ENCODE data around the gene BMPR1B. TPM values are rescaled to one million over a fixed set of nuclear protein-coding genes. Genes with fewer than 3 reads are reported as not detected.

The BMPR1B gene
- total RNA-seq, 1 donor = under 0.01 TPM

GRCh38 chr4:94962484-94962883, 204.7 kb downstream of the BMPR1B start:
- Histone ChIP-seq H3K9me3 (ENCODE audit: low read depth, low read length) (no peaks in the 10 kb centered on the region), H3K4me3 (ENCODE audit: low read length) (no peak overlapping the region), H3K27me3 (ENCODE audit: insufficient read depth, low read length) (no peaks in the 10 kb centered on the region), H3K4me1 (ENCODE audit: insufficient read depth, low read length) (no peaks in the 10 kb centered on the region)

GRCh38 chr4:94965852-94966251, 208.1 kb downstream of the BMPR1B start:
- Histone ChIP-seq H3K27me3 (ENCODE audit: insufficient read depth, low read length) (no peaks in the 10 kb centered on the region), H3K9me3 (ENCODE audit: low read depth, low read length) (no peaks in the 10 kb centered on the region), H3K4me1 (ENCODE audit: insufficient read depth, low read length) (no peaks in the 10 kb centered on the region), H3K4me3 (ENCODE audit: low read length) (no peak overlapping the region)

DNA sequence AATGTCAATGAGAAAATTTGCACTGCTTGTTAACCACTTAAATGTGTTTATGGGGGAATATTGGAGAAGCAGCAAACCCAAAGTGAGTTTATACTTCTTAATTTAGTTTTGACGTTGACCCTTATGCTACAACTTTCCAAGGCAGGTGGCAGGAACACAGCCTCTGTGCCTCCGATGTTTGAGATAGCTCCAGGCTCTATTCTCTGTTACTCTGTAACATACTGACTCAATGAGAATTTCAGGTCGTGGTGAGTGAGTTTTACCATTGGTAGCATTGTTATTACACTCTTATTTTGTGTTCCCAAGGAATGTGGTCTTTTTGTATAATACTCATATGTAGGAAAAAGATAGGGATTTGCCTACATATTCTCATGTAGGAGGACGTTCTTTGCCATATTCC, 210.7 kb downstream of the BMPR1B start:
- H3K27me3 ChIP-seq (ENCODE audit: insufficient read depth, low read length) = no peaks in the 10 kb centered on the region
- no peak overlapping the region for H3K4me3 ChIP-seq (ENCODE audit: low read length)
- H3K9me3 ChIP-seq (ENCODE audit: low read depth, low read length) = no peaks in the 10 kb centered on the region
- H3K4me1 ChIP-seq (ENCODE audit: insufficient read depth, low read length) = no peaks in the 10 kb centered on the region

GRCh38 chr4:94970650-94971049, 212.9 kb downstream of the BMPR1B start:
- Histone ChIP-seq H3K4me3 (ENCODE audit: low read length) (no peak overlapping the region), H3K4me1 (ENCODE audit: insufficient read depth, low read length) (no peaks in the 10 kb centered on the region), H3K9me3 (ENCODE audit: low read depth, low read length) (no peaks in the 10 kb centered on the region), H3K27me3 (ENCODE audit: insufficient read depth, low read length) (no peaks in the 10 kb centered on the region)

GRCh38 chr4:94974773-94975172, 217.0 kb downstream of the BMPR1B start:
- no peaks in the 10 kb centered on the region for H3K27me3 ChIP-seq (ENCODE audit: insufficient read depth, low read length)
- no peak overlapping the region for H3K4me3 ChIP-seq (ENCODE audit: low read length)
- no peaks in the 10 kb centered on the region for H3K9me3 ChIP-seq (ENCODE audit: low read depth, low read length)
- H3K4me1 ChIP-seq (ENCODE audit: insufficient read depth, low read length) = no peaks in the 10 kb centered on the region

DNA sequence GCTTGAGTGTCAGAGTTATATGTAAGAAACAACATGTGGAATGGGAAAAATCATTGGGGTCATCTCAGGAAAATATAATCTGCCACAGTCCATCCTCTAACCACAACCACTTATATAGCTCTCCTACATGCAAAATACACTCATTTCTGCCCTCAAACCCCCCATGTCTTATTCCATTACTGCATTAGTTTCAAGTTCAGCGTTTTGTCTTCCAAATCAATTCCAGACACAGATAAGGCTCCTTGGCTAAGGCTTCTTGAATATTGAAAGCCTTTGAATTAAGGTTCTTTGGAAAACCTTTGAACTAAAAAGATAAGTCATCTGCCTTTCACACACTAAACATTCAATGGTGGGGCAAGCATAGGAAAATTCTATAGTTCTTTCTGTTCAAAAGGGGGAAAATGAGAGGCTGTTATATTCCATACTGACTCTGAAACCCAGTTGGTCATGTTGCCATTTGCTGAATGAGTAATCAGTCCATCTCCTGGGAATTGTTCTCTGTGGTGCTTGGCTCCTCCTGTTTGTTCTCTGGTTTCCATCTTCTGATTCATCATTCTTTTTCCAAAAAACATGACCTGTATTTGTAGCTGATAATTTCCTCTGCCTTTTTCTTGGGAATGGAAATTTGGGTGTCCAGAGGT, 218.7 kb downstream of the BMPR1B start:
- Histone ChIP-seq H3K9me3 (ENCODE audit: low read depth, low read length) (no peaks in the 10 kb centered on the region), H3K4me3 (ENCODE audit: low read length) (no peak overlapping the region), H3K4me1 (ENCODE audit: insufficient read depth, low read length) (no peaks in the 10 kb centered on the region), H3K27me3 (ENCODE audit: insufficient read depth, low read length) (no peaks in the 10 kb centered on the region)

- no peak overlapping the region for H3K4me3 ChIP-seq (ENCODE audit: low read length)
- no peaks in the 10 kb centered on the region for H3K27me3 ChIP-seq (ENCODE audit: insufficient read depth, low read length)
- no peaks in the 10 kb centered on the region for H3K9me3 ChIP-seq (ENCODE audit: low read depth, low read length)
- H3K4me1 ChIP-seq (ENCODE audit: insufficient read depth, low read length) = no peaks in the 10 kb centered on the region
Measured at GRCh38 chr4:94978904-94979303, 221.1 kb downstream of the BMPR1B start.

DNA sequence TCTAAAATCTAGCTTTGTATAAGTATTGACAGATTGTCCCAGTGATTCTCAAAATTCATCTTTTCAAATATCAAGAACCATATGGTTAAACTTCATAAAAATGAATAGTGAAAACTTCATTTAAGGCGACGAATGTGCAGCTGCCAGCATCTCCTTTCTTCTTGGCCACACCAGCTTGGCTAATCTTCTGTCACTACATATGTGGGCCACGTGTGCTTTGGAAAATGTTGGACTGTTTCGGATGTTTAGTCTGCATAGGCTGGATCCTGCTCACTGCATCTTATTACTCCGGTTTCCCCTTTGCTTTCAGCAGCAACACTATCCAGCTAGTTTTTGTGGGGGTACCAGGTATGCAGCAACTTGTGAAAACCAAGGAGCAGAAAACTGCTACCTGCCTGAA, 221.9 kb downstream of the BMPR1B start:
- H3K9me3 ChIP-seq (ENCODE audit: low read depth, low read length) = no peaks in the 10 kb centered on the region
- H3K4me3 ChIP-seq (ENCODE audit: low read length) = no peak overlapping the region
- no peaks in the 10 kb centered on the region for H3K4me1 ChIP-seq (ENCODE audit: insufficient read depth, low read length)
- H3K27me3 ChIP-seq (ENCODE audit: insufficient read depth, low read length) = no peaks in the 10 kb centered on the region

DNA sequence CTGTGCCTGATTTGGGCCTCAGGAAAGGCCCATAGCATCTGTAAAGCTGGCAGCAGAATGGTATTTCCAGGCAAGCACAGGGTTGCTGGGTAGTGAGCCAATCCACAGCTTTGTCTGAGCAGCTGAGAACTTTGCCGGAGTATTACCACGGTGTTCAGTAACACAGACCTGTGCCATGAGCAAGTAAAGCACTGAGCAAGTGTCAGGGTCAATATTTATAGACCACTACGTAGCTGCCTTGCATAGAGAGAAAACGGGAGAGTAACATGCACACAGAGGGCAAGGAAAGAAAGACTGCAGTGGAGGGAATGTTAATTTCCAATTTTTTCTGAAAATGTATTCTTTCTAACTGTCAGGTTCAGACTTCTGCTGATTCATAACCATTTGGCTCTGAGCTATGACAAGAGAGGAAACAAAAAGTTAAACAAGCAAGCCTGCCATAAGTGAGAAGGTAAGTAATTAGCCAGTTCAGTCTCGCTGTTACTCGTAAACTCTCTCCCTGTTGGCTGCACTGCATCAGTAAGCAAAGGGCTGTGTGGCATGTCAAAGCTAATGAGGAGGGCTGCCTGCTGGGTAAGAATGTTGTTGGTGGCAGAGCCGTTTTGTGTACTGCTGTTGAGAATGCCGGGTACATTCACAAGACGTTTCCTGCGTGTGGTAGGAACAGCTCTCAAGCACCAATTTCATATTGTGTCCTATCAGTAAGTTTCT, 238.1 kb downstream of the BMPR1B start:
- H3K4me1 ChIP-seq (ENCODE audit: insufficient read depth, low read length) = peaks cover 4% of the 10 kb centered on the region
- no peaks in the 10 kb centered on the region for H3K9me3 ChIP-seq (ENCODE audit: low read depth, low read length)
- no peaks in the 10 kb centered on the region for H3K27me3 ChIP-seq (ENCODE audit: insufficient read depth, low read length)
- no peak overlapping the region for H3K4me3 ChIP-seq (ENCODE audit: low read length)

DNA sequence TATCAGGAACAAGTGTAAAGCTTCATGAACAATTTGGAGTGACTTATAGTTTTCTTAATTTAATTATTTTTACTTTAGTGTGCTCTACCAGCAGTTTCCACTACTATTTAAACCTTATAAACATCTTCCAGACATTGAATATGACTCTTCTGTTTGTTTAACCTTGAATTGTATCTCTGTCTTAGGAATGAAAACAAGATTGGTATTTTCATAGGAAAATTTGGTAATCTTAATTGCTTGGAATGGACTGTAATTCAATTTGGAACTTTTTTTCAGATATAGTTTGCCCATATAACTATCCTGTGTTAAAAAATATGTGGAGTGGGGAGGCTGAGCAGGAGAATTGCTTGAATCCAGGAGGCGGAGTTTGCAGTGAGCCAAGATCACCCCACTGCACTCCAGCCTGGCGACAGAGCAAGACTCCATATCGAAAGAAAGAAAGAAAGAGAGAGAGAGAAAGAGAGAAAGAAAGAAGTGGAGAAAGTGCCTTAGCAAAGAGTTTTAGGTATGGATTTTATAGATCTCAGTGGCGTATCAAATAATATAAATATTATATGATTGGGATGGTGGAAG, 242.4 kb downstream of the BMPR1B start:
- Histone ChIP-seq H3K4me3 (ENCODE audit: low read length) (no peak overlapping the region), H3K4me1 (ENCODE audit: insufficient read depth, low read length) (peaks cover 4% of the 10 kb centered on the region), H3K9me3 (ENCODE audit: low read depth, low read length) (no peaks in the 10 kb centered on the region), H3K27me3 (ENCODE audit: insufficient read depth, low read length) (no peaks in the 10 kb centered on the region)

DNA sequence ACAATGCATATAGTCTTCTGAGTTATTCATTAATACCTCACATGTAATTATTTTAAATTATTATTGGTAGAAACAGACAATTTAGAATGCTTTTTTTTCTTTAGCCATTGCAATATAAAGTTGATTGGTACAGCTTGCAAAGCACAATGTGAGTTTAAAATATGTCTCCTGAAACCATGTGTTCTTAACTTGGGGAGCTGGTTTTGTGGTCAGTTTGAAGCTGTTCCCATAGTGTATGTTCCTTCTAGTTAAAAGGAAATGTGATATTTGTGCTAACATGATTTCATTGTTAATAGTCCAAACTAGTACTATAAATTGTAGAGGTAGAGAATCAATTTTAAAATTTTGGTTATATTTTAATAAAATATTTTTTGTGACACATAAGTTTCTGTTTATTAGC, 247.2 kb downstream of the BMPR1B start:
- Histone ChIP-seq H3K27me3 (ENCODE audit: insufficient read depth, low read length) (no peaks in the 10 kb centered on the region), H3K9me3 (ENCODE audit: low read depth, low read length) (no peaks in the 10 kb centered on the region), H3K4me3 (ENCODE audit: low read length) (no peak overlapping the region), H3K4me1 (ENCODE audit: insufficient read depth, low read length) (no peaks in the 10 kb centered on the region)

- Histone ChIP-seq H3K9me3 (ENCODE audit: low read depth, low read length) (no peaks in the 10 kb centered on the region), H3K4me3 (ENCODE audit: low read length) (no peak overlapping the region), H3K27me3 (ENCODE audit: insufficient read depth, low read length) (no peaks in the 10 kb centered on the region), H3K4me1 (ENCODE audit: insufficient read depth, low read length) (no peaks in the 10 kb centered on the region)
Measured at GRCh38 chr4:95007998-95008397, 250.2 kb downstream of the BMPR1B start.

- H3K4me3 ChIP-seq (ENCODE audit: low read length) = no peak overlapping the region
- no peaks in the 10 kb centered on the region for H3K4me1 ChIP-seq (ENCODE audit: insufficient read depth, low read length)
- no peaks in the 10 kb centered on the region for H3K27me3 ChIP-seq (ENCODE audit: insufficient read depth, low read length)
- H3K9me3 ChIP-seq (ENCODE audit: low read depth, low read length) = no peaks in the 10 kb centered on the region
Measured at GRCh38 chr4:95013236-95013635, 255.5 kb downstream of the BMPR1B start.

GRCh38 chr4:95014068-95014467, 256.3 kb downstream of the BMPR1B start:
- Histone ChIP-seq H3K4me1 (ENCODE audit: insufficient read depth, low read length) (no peaks in the 10 kb centered on the region), H3K4me3 (ENCODE audit: low read length) (no peak overlapping the region), H3K27me3 (ENCODE audit: insufficient read depth, low read length) (no peaks in the 10 kb centered on the region), H3K9me3 (ENCODE audit: low read depth, low read length) (no peaks in the 10 kb centered on the region)

GRCh38 chr4:95017305-95018064, 259.7 kb downstream of the BMPR1B start:
- no peak overlapping the region for H3K4me3 ChIP-seq (ENCODE audit: low read length)
- H3K4me1 ChIP-seq (ENCODE audit: insufficient read depth, low read length) = no peaks in the 10 kb centered on the region
- H3K27me3 ChIP-seq (ENCODE audit: insufficient read depth, low read length) = no peaks in the 10 kb centered on the region
- no peaks in the 10 kb centered on the region for H3K9me3 ChIP-seq (ENCODE audit: low read depth, low read length)
